Measurements from ENCODE around the gene NT5M. TPM values are rescaled to one million over a fixed set of nuclear protein-coding genes. Genes with fewer than 3 reads are reported as not detected.

NT5M gene
- total and polyA plus RNA-seq, 2 donors (not counting 1 experiment from before 2014, with no cell fraction given) = 0.37 to 1.2 TPM

GRCh38 chr17:17345294-17345597 is 42.1 kb downstream of the NT5M start:
- H4K20me1 ChIP-seq (ENCODE audit: control insufficient read depth, extremely low read depth, insufficient read depth, low read length) = no peaks in the 10 kb centered on the region
- H3K4me2 ChIP-seq (ENCODE audit: extremely low read depth, insufficient read depth, low read length) = no peak overlapping the region
- H3K79me2 ChIP-seq (ENCODE audit: control insufficient read depth, insufficient read depth, low read length) = no peaks in the 10 kb centered on the region
- H3K4me3 ChIP-seq (replicated peaks in 1 of 4; ENCODE audit: control extremely low read depth in 1 of 4, insufficient read depth in 1 of 4, low read depth in 3 of 4, low read length in 4 of 4) = no peak overlapping the region
- H3K27ac ChIP-seq (ENCODE audit: insufficient read depth, low read length) = no peak overlapping the region
- no peaks in the 10 kb centered on the region for H3K4me1 ChIP-seq (ENCODE audit: control insufficient read depth, extremely low read depth, insufficient read depth, low read length)
- no peak overlapping the region for H2AFZ ChIP-seq (ENCODE audit: low read length)
- TF ChIP-seq EZH2 (IDR thresholded peaks at IDR 0.05; ENCODE audit: low read length, missing control alignments) (no peak), CTCF (conservative IDR thresholded peaks at IDR 0.05 in 1 of 2, IDR thresholded peaks at IDR 0.05 in 1 of 2; ENCODE audit: low read depth in 1 of 2, low read length in 2 of 2) (no peak)
- DNase-seq (ENCODE audit: low read depth in 2 of 2) = no peak
- H3K36me3 ChIP-seq (ENCODE audit: control insufficient read depth, insufficient read depth, low read length) = no peaks in the 10 kb centered on the region
- no peaks in the 10 kb centered on the region for H3K9me3 ChIP-seq (ENCODE audit: control insufficient read depth, insufficient read depth, low read depth, low read length)
- no peak overlapping the region for H3K9ac ChIP-seq (ENCODE audit: insufficient read depth, low read length)
- no peaks in the 10 kb centered on the region for H3K27me3 ChIP-seq (ENCODE audit: control insufficient read depth, insufficient read depth, low read length)

GRCh38 chr17:17345686-17346427 is 42.7 kb downstream of the NT5M start:
- TF ChIP-seq EZH2 (IDR thresholded peaks at IDR 0.05; ENCODE audit: low read length, missing control alignments) (no peak), CTCF (conservative IDR thresholded peaks at IDR 0.05 in 1 of 2, IDR thresholded peaks at IDR 0.05 in 1 of 2; ENCODE audit: low read depth in 1 of 2, low read length in 2 of 2) (no peak)
- H3K4me1 ChIP-seq (ENCODE audit: control insufficient read depth, extremely low read depth, insufficient read depth, low read length) = no peaks in the 10 kb centered on the region
- no peaks in the 10 kb centered on the region for H3K9me3 ChIP-seq (ENCODE audit: control insufficient read depth, insufficient read depth, low read depth, low read length)

GRCh38 chr17:17346428-17347233 is 43.5 kb downstream of the NT5M start:
- H3K4me1 ChIP-seq (ENCODE audit: control insufficient read depth, extremely low read depth, insufficient read depth, low read length) = no peaks in the 10 kb centered on the region
- H2AFZ ChIP-seq (ENCODE audit: low read length) = no peak overlapping the region
- no peak for DNase-seq (ENCODE audit: low read depth in 2 of 2)
- no peak overlapping the region for H3K27ac ChIP-seq (ENCODE audit: insufficient read depth, low read length)
- no peaks in the 10 kb centered on the region for H3K79me2 ChIP-seq (ENCODE audit: control insufficient read depth, insufficient read depth, low read length)
- no peaks in the 10 kb centered on the region for H3K27me3 ChIP-seq (ENCODE audit: control insufficient read depth, insufficient read depth, low read length)
- no peaks in the 10 kb centered on the region for H3K9me3 ChIP-seq (ENCODE audit: control insufficient read depth, insufficient read depth, low read depth, low read length)
- no peaks in the 10 kb centered on the region for H4K20me1 ChIP-seq (ENCODE audit: control insufficient read depth, extremely low read depth, insufficient read depth, low read length)
- H3K4me3 ChIP-seq (replicated peaks in 1 of 4; ENCODE audit: control extremely low read depth in 1 of 4, insufficient read depth in 1 of 4, low read depth in 3 of 4, low read length in 4 of 4) = no peak overlapping the region
- H3K36me3 ChIP-seq (ENCODE audit: control insufficient read depth, insufficient read depth, low read length) = no peaks in the 10 kb centered on the region
- no peak overlapping the region for H3K4me2 ChIP-seq (ENCODE audit: extremely low read depth, insufficient read depth, low read length)
- TF ChIP-seq CTCF (conservative IDR thresholded peaks at IDR 0.05 in 1 of 2, IDR thresholded peaks at IDR 0.05 in 1 of 2; ENCODE audit: low read depth in 1 of 2, low read length in 2 of 2) (no peak), EZH2 (IDR thresholded peaks at IDR 0.05; ENCODE audit: low read length, missing control alignments) (no peak)
- no peak overlapping the region for H3K9ac ChIP-seq (ENCODE audit: insufficient read depth, low read length)

More at GRCh38 chr17:17345686-17346427, 42.7 kb downstream of the NT5M start:
- Histone ChIP-seq H3K4me3 (replicated peaks in 1 of 4; ENCODE audit: control extremely low read depth in 1 of 4, insufficient read depth in 1 of 4, low read depth in 3 of 4, low read length in 4 of 4) (no peak overlapping the region), H3K79me2 (ENCODE audit: control insufficient read depth, insufficient read depth, low read length) (no peaks in the 10 kb centered on the region), H4K20me1 (ENCODE audit: control insufficient read depth, extremely low read depth, insufficient read depth, low read length) (no peaks in the 10 kb centered on the region), H3K4me2 (ENCODE audit: extremely low read depth, insufficient read depth, low read length) (no peak overlapping the region), H2AFZ (ENCODE audit: low read length) (no peak overlapping the region), H3K27ac (ENCODE audit: insufficient read depth, low read length) (no peak overlapping the region), H3K36me3 (ENCODE audit: control insufficient read depth, insufficient read depth, low read length) (no peaks in the 10 kb centered on the region), H3K27me3 (ENCODE audit: control insufficient read depth, insufficient read depth, low read length) (no peaks in the 10 kb centered on the region), H3K9ac (ENCODE audit: insufficient read depth, low read length) (no peak overlapping the region)
- no peak for DNase-seq (ENCODE audit: low read depth in 2 of 2)
